Ovary (tissue), 9 donors: ENCODE results near the gene SOX15. TPM values are rescaled to one million over a fixed set of nuclear protein-coding genes. Genes with fewer than 3 reads are reported as not detected.

Source experiments
- DNase-seq, 5 donors: peaks; one replicate each; pipeline ENCODE4 v3.0.0-alpha.2; 2019 to 2020
- H3K27ac ChIP-seq, 2 donors: fragments of 200-600 bp; one replicate each; pipeline versions ENCODE4 v1.5.1 to v1.8.0; 2019 to 2022
- H3K27me3 ChIP-seq: fragments of 200-600 bp; one replicate; pipeline ENCODE4 v1.8.0; 2022
- H3K36me3 ChIP-seq: fragments of 200-600 bp; sonication (generic); one replicate; pipeline ENCODE4 v1.5.1; 2019
- H3K4me1 ChIP-seq: one replicate; pipeline ENCODE4 v1.8.1; 2013; ENCODE audit warnings: mild to moderate bottlenecking, moderate library complexity; ENCODE audit not compliant: insufficient read depth
- H3K4me3 ChIP-seq: fragments of 200-600 bp; sonication (generic); one replicate; pipeline ENCODE4 v1.5.1; 2017
- H3K9me3 ChIP-seq, 2 donors: fragments of 200-600 bp in 1 of 2; sonication (generic) in 1 of 2; one replicate each; pipeline versions ENCODE4 v1.5.1 to v1.8.1; 2013 to 2019; ENCODE audit warnings: mild to moderate bottlenecking in 1 of 2, moderate library complexity in 1 of 2
- CTCF ChIP-seq, 3 donors: fragments of 450-650 bp in 2 of 3; fragments of 200-600 bp in 1 of 3; IDR thresholded peaks; one replicate each; pipeline versions ENCODE4 v1.5.1 to v1.8.0; 2016 to 2022; ENCODE audit warnings: antibody characterized with exemption in 3 of 3, mild to moderate bottlenecking in 1 of 3
- EP300 ChIP-seq: sonication (generic); formaldehyde crosslinking; IDR thresholded peaks from one replicate; pipeline ENCODE4 v1.6.1; 2017; ENCODE audit warnings: antibody characterized with exemption
- POLR2A ChIP-seq: fragments of 450-650 bp; IDR thresholded peaks from one replicate; pipeline ENCODE4 v1.6.1; 2017; ENCODE audit warnings: antibody characterized with exemption, mild to moderate bottlenecking, moderate library complexity
- WGBS, 3 donors: extraction: QIAGEN DNeasy Blood & Tissue Kit in 1 of 3; methylation state at CpG; one replicate each; pipeline versions ENCODE4 v1.1.5 to v1.1.7; 2013 to 2017; 5-methylcytosine and 5-hydroxymethylcytosine counted together
- intact Hi-C, 4 donors: fragments of 100-400 bp; cut with DNase I; formaldehyde crosslinking; loops; one replicate each; pipeline versions ENCODE4 v1.11.0 to v1.15.1; 2022 to 2023
- polyA plus RNA-seq, 2 donors: library from polyadenylated mRNA; stranded (reverse); fragments of 200-250 nt in 1 of 2; fragments of 350-450 nt in 1 of 2; fragmentation: Illumina TruSeq in 1 of 2; extraction: RNeasy Lipid Tissue Mini Kit (QIAGEN cat#74804) in 1 of 2; gene quantifications; one replicate each; pipeline ENCODE4 v1.2.3, GENCODE V29; 2013 to 2014
- total RNA-seq, 7 donors: library from RNA; depleted of rRNA in 2 of 7; stranded (reverse); fragments of >200 nt in 2 of 7; fragmentation: NEBNext Ultra II Directional in 3 of 7; extraction: Animal tissue kit (Norgen Biotek cat#: 25700) in 3 of 7; gene quantifications; one replicate each; pipeline versions ENCODE4 v1.1.0 to v1.2.4, GENCODE V29; 2016 to 2023
- donor health status: DM: no; HTN: no; CAD: no; lungs with moderate emphysema.
- donor health status: DM: no; HTN: no; CAD: no.
- donor health status: Bipolar disorder and iron deficiency.
- donor health status: DM: yes; HTN: yes; CAD: no.
- donor health status: DM: no; HTN: no; CAD: no.
- donor health status: DM: yes; HTN: yes; CAD: no.

Gene SOX15
- total and polyA plus RNA-seq, 9 donors = 2.7 to 17.3 (median 9.6) TPM

- no peak overlapping the region for H3K4me3 ChIP-seq
- H3K27ac ChIP-seq = no peak overlapping the region
- no peaks in the 10 kb centered on the region for H3K36me3 ChIP-seq
- H3K27me3 ChIP-seq = no peaks in the 10 kb centered on the region
- peaks cover 11% of the 10 kb centered on the region for H3K4me1 ChIP-seq
- TF ChIP-seq CTCF (IDR thresholded peaks at IDR 0.05) (no peak), POLR2A (no peak), EP300 (no peak)
- DNase-seq = no peak
- H3K9me3 ChIP-seq = no peaks in the 10 kb centered on the region
- WGBS, 3 donors = 86 to 89% (median 86%) methylated on average over 6 of the region's 6 CpGs
- intact Hi-C loops = loop anchor here in 1 of 4 donors (10.0 kb wide), 1 partner anchor 198 kb away; the partner anchor contains the start of genes KCTD11 and TMEM95
These were observed 37.3 kb downstream of the SOX15 start for GRCh38 chr17:7552621-7553051.

GRCh38 chr17:7551396-7551795, 38.5 kb downstream of the SOX15 start:
- 86 to 87% (median 86%) methylated on average over 4 of the region's 4 CpGs for WGBS, 3 donors
- no peak for TF ChIP-seq CTCF (IDR thresholded peaks at IDR 0.05)
- no peak for TF ChIP-seq EP300
- TF ChIP-seq POLR2A = no peak
- peaks cover 5% of the 10 kb centered on the region for H3K4me1 ChIP-seq
- no peak overlapping the region for H3K4me3 ChIP-seq
- H3K36me3 ChIP-seq = no peaks in the 10 kb centered on the region
- H3K9me3 ChIP-seq = no peaks in the 10 kb centered on the region
- intact Hi-C loops = loop anchor here in 1 of 4 donors (10.0 kb wide), 1 partner anchor 197 kb away; the partner anchor contains the start of genes KCTD11 and TMEM95
- DNase-seq = no peak
- H3K27me3 ChIP-seq = no peaks in the 10 kb centered on the region
- H3K27ac ChIP-seq = no peak overlapping the region

- Histone ChIP-seq H3K4me1 (peaks cover 5% of the 10 kb centered on the region), H3K9me3 (no peaks in the 10 kb centered on the region), H3K27me3 (no peaks in the 10 kb centered on the region), H3K4me3 (no peak overlapping the region), H3K27ac (no peak overlapping the region), H3K36me3 (no peaks in the 10 kb centered on the region)
- WGBS, 3 donors = 54 to 62% (median 61%) methylated on average over 6 of the region's 6 CpGs
- DNase-seq = no peak
- no peak for TF ChIP-seq EP300
- TF ChIP-seq CTCF (IDR thresholded peaks at IDR 0.05) = no peak
- TF ChIP-seq POLR2A = no peak
- intact Hi-C loops = loop anchor here in 1 of 4 donors (10.0 kb wide), 1 partner anchor 196 kb away; the partner anchor contains the start of genes KCTD11 and TMEM95
These were observed 39.5 kb downstream of the SOX15 start for GRCh38 chr17:7550344-7550743.

GRCh38 chr17:7549401-7550055, 40.4 kb downstream of the SOX15 start:
- H3K4me1 ChIP-seq = peaks cover 8% of the 10 kb centered on the region
- H3K27me3 ChIP-seq = no peaks in the 10 kb centered on the region
- no peaks in the 10 kb centered on the region for H3K36me3 ChIP-seq
- H3K4me3 ChIP-seq = peak overlapping the region; percentile 80
- TF ChIP-seq CTCF (IDR thresholded peaks at IDR 0.05) (no peak), EP300 (no peak), POLR2A (no peak)
- no peaks in the 10 kb centered on the region for H3K9me3 ChIP-seq
- WGBS, 3 donors = 29 to 35% (median 33%) methylated on average over 20 of the region's 20 CpGs
- peak overlapping the region; percentile 74 to 90 for H3K27ac ChIP-seq
- peak in 1 of 5 donors; percentile 47 for DNase-seq
- intact Hi-C loops = loop anchor here in 1 of 4 donors (10.0 kb wide), 1 partner anchor 195 kb away; the partner anchor contains the start of genes KCTD11 and TMEM95
